ENCODE results near the gene HSD17B10. TPM values are rescaled to one million over a fixed set of nuclear protein-coding genes. Genes with fewer than 3 reads are reported as not detected.
"Not testable (repeated sequence)": the region's sequence is repeated elsewhere in the genome, so short reads cannot be mapped to it uniquely, and the experiment has no call there.

Gene HSD17B10
- polyA plus RNA-seq = 133 TPM

- peak within 1 kb of the TSS; percentile 87 to 96 (median 96) for H3K27ac Mint-ChIP-seq
- H3K36me3 Mint-ChIP-seq = peaks cover 2% of the 10 kb centered on the region
- H3K4me1 Mint-ChIP-seq = peaks cover 12 to 14% (median 12%) of the 10 kb centered on the region in 3 donors
- peak within 1 kb of the TSS; percentile 91 to 98 (median 96) for H3K4me3 Mint-ChIP-seq
- H3K9me3 Mint-ChIP-seq = no peaks in the 10 kb centered on the region
- H3K27me3 Mint-ChIP-seq = peaks cover 10% of the 10 kb centered on the region
Measured at GRCh38 chrX:53433651-53434639, at the start of gene HSD17B10. Gene HSD17B10 (minus strand): TSS chrX:53434370. CDS start chrX:53434345, 25 bp downstream.

GRCh38 chrX:53483416-53483815, 49.2 kb upstream of the HSD17B10 start:
- Mint-ChIP-seq H3K27me3 (peaks cover 7% of the 10 kb centered on the region), H3K4me1 (peaks cover 2 to 4% (median 3%) of the 10 kb centered on the region in 3 donors), H3K27ac (no peak overlapping the region), H3K36me3 (no peaks in the 10 kb centered on the region), H3K9me3 (no peaks in the 10 kb centered on the region), H3K4me3 (no peak overlapping the region)

GRCh38 chrX:53481816-53482465, 47.8 kb upstream of the HSD17B10 start:
- no peaks in the 10 kb centered on the region for H3K36me3 Mint-ChIP-seq
- peaks cover 2 to 4% (median 3%) of the 10 kb centered on the region in 3 donors for H3K4me1 Mint-ChIP-seq
- peaks cover 10% of the 10 kb centered on the region for H3K27me3 Mint-ChIP-seq
- no peak overlapping the region for H3K27ac Mint-ChIP-seq
- H3K4me3 Mint-ChIP-seq = no peak overlapping the region
- H3K9me3 Mint-ChIP-seq = no peaks in the 10 kb centered on the region

- Mint-ChIP-seq H3K4me1 (peaks cover 2 to 4% (median 3%) of the 10 kb centered on the region in 3 donors), H3K27ac (peak overlapping the region in 1 of 3 donors; percentile 51), H3K27me3 (peaks cover 10% of the 10 kb centered on the region), H3K36me3 (no peaks in the 10 kb centered on the region), H3K9me3 (no peaks in the 10 kb centered on the region), H3K4me3 (no peak overlapping the region)
Measured at GRCh38 chrX:53481093-53481492, 46.9 kb upstream of the HSD17B10 start.

GRCh38 chrX:53479301-53479700, 45.1 kb upstream of the HSD17B10 start:
- Mint-ChIP-seq H3K36me3 (no peaks in the 10 kb centered on the region), H3K27me3 (peaks cover 8% of the 10 kb centered on the region), H3K27ac (no peak overlapping the region), H3K9me3 (no peaks in the 10 kb centered on the region), H3K4me3 (no peak overlapping the region), H3K4me1 (peaks cover 3 to 7% (median 4%) of the 10 kb centered on the region in 3 donors)

- Mint-ChIP-seq H3K27ac (peak overlapping the region in 1 of 3 donors; percentile 41), H3K9me3 (no peaks in the 10 kb centered on the region), H3K27me3 (peaks cover 11% of the 10 kb centered on the region), H3K4me1 (peaks cover 3 to 4% (median 4%) of the 10 kb centered on the region in 3 donors), H3K4me3 (no peak overlapping the region), H3K36me3 (no peaks in the 10 kb centered on the region)
Measured at GRCh38 chrX:53476371-53476770, 42.2 kb upstream of the HSD17B10 start.

GRCh38 chrX:53474707-53475106, 40.5 kb upstream of the HSD17B10 start:
- no peaks in the 10 kb centered on the region for H3K36me3 Mint-ChIP-seq
- no peaks in the 10 kb centered on the region for H3K9me3 Mint-ChIP-seq
- H3K4me1 Mint-ChIP-seq = peaks cover 0 to 4% (median 2%) of the 10 kb centered on the region in 3 donors
- H3K27ac Mint-ChIP-seq = no peak overlapping the region
- H3K27me3 Mint-ChIP-seq = peaks cover 19% of the 10 kb centered on the region
- H3K4me3 Mint-ChIP-seq = peak overlapping the region in 1 of 4 donors; percentile 43

GRCh38 chrX:53471346-53471745, 37.2 kb upstream of the HSD17B10 start:
- H3K9me3 Mint-ChIP-seq = no peaks in the 10 kb centered on the region
- H3K36me3 Mint-ChIP-seq = peaks cover 2% of the 10 kb centered on the region
- H3K4me3 Mint-ChIP-seq = no peak overlapping the region
- H3K4me1 Mint-ChIP-seq = peaks cover 0 to 4% (median 2%) of the 10 kb centered on the region in 3 donors
- H3K27ac Mint-ChIP-seq = no peak overlapping the region
- peaks cover 15% of the 10 kb centered on the region for H3K27me3 Mint-ChIP-seq

- not testable (repeated sequence) for H3K4me1 Mint-ChIP-seq, H3K27ac Mint-ChIP-seq, H3K4me3 Mint-ChIP-seq, H3K36me3 Mint-ChIP-seq, H3K9me3 Mint-ChIP-seq
- peaks cover 13% of the 10 kb centered on the region for H3K27me3 Mint-ChIP-seq
Measured at GRCh38 chrX:53468659-53469058, 34.5 kb upstream of the HSD17B10 start.

GRCh38 chrX:53458082-53458481, 23.9 kb upstream of the HSD17B10 start:
- H3K27me3 Mint-ChIP-seq = peaks cover 14% of the 10 kb centered on the region
- no peaks in the 10 kb centered on the region for H3K36me3 Mint-ChIP-seq
- no peak overlapping the region for H3K27ac Mint-ChIP-seq
- H3K9me3 Mint-ChIP-seq = peaks cover 0 to 5% (median 0%) of the 10 kb centered on the region in 3 donors
- peaks cover 0 to 4% (median 0%) of the 10 kb centered on the region in 3 donors for H3K4me1 Mint-ChIP-seq
- H3K4me3 Mint-ChIP-seq = no peak overlapping the region

GRCh38 chrX:53456254-53456653, 22.1 kb upstream of the HSD17B10 start:
- Mint-ChIP-seq H3K27me3 (peaks cover 14% of the 10 kb centered on the region), H3K36me3 (no peaks in the 10 kb centered on the region), H3K9me3 (peaks cover 0 to 5% (median 0%) of the 10 kb centered on the region in 3 donors), H3K27ac (no peak overlapping the region), H3K4me1 (peaks cover 0 to 3% (median 0%) of the 10 kb centered on the region in 3 donors), H3K4me3 (no peak overlapping the region)

GRCh38 chrX:53452812-53453211, 18.6 kb upstream of the HSD17B10 start:
- Mint-ChIP-seq H3K27me3 (peaks cover 13% of the 10 kb centered on the region), H3K4me1 (peaks cover 0 to 3% (median 0%) of the 10 kb centered on the region in 3 donors), H3K27ac (peak overlapping the region in 1 of 3 donors; percentile 13), H3K36me3 (no peaks in the 10 kb centered on the region), H3K9me3 (peaks cover 0 to 5% (median 0%) of the 10 kb centered on the region in 3 donors), H3K4me3 (peak overlapping the region in 1 of 4 donors; percentile 65)

GRCh38 chrX:53449632-53450031, 15.5 kb upstream of the HSD17B10 start:
- H3K4me3 Mint-ChIP-seq = no peak overlapping the region
- H3K9me3 Mint-ChIP-seq = no peaks in the 10 kb centered on the region
- H3K4me1 Mint-ChIP-seq = peaks cover 0 to 3% (median 0%) of the 10 kb centered on the region in 3 donors
- H3K36me3 Mint-ChIP-seq = no peaks in the 10 kb centered on the region
- no peaks in the 10 kb centered on the region for H3K27me3 Mint-ChIP-seq
- H3K27ac Mint-ChIP-seq = no peak overlapping the region

- H3K36me3 Mint-ChIP-seq = no peaks in the 10 kb centered on the region
- no peak overlapping the region for H3K27ac Mint-ChIP-seq
- no peak overlapping the region for H3K4me3 Mint-ChIP-seq
- no peaks in the 10 kb centered on the region for H3K27me3 Mint-ChIP-seq
- peaks cover 0 to 5% (median 0%) of the 10 kb centered on the region in 3 donors for H3K4me1 Mint-ChIP-seq
- no peaks in the 10 kb centered on the region for H3K9me3 Mint-ChIP-seq
Measured at GRCh38 chrX:53447441-53447840, 13.3 kb upstream of the HSD17B10 start.

GRCh38 chrX:53445977-53446376, 11.8 kb upstream of the HSD17B10 start:
- Mint-ChIP-seq H3K9me3 (no peaks in the 10 kb centered on the region), H3K27me3 (peaks cover 2% of the 10 kb centered on the region), H3K4me3 (no peak overlapping the region), H3K4me1 (peaks cover 1 to 10% (median 8%) of the 10 kb centered on the region in 3 donors), H3K36me3 (no peaks in the 10 kb centered on the region), H3K27ac (no peak overlapping the region)

Data from IgD-negative memory B cell (primary cell).